Left ventricle myocardium inferior (tissue), 1 donor: ENCODE results near the gene PPP1R17. TPM values are rescaled to one million over a fixed set of nuclear protein-coding genes. Genes with fewer than 3 reads are reported as not detected.

Experiments used
- DNase-seq: peaks from one replicate; pipeline ENCODE4 v3.0.0-alpha.2; 2020
- H3K27ac ChIP-seq: fragments of 200-600 bp; replicated peaks from 2 replicates; pipeline ENCODE4 v1.8.0; 2021
- H3K27me3 ChIP-seq: fragments of 200-600 bp; 2 replicates; pipeline ENCODE4 v1.8.0; 2021; ENCODE audit warnings: low read depth
- H3K36me3 ChIP-seq: fragments of 200-600 bp; 2 replicates; pipeline ENCODE4 v1.8.0; 2021
- H3K4me1 ChIP-seq: fragments of 200-600 bp; 2 replicates; pipeline ENCODE4 v1.8.0; 2021
- H3K4me3 ChIP-seq: fragments of 200-600 bp; 2 replicates; pipeline ENCODE4 v1.8.0; 2021; ENCODE audit warnings: mild to moderate bottlenecking, moderate library complexity
- H3K9me3 ChIP-seq: fragments of 200-600 bp; replicated peaks from 2 replicates; pipeline ENCODE4 v1.8.0; 2021
- intact Hi-C: fragments of 100-400 bp; cut with micrococcal nuclease; formaldehyde crosslinking; loops from one replicate; pipeline ENCODE4 v1.11.0; 2022
- total RNA-seq: library from RNA; stranded (reverse); fragmentation: NEBNext Ultra II Directional; extraction: Animal tissue kit (Norgen Biotek cat#: 25700); gene quantifications from one replicate; pipeline ENCODE4 v1.2.1, GENCODE V29; 2021
- TF ChIP-seq, protein P1 (sequence below): fragments of 200-600 bp; IDR thresholded peaks from 2 replicates; pipeline ENCODE4 v1.8.0; 2021; ENCODE audit warnings: antibody characterized with exemption, mild to moderate bottlenecking, borderline replicate concordance
- donor health status: DM: no; HTN: yes; CAD: no; lungs with severe emphysema.

The PPP1R17 gene
- total RNA-seq, 1 donor from 2014 or later = not detected

DNA sequence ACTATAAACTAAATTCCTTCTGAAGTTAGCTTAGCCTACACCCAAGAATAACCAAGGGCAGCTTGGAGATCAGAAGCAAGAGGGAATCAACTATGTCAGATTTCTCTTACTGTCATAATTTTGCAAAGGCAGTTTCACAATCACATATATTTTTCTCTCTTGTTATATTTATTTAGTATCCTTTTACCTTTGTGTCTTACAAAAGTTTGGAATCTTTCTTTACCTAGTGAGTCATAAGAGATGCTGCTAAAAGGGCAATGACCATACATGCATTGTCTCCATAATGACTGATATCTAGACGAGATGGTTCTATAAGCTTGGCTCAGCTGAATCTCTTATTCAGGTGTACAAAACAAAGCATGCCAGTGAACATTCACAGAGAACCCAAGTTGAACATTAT lies 61.1 kb downstream of the PPP1R17 start:
- no peaks in the 10 kb centered on the region for H3K27me3 ChIP-seq
- no peak for DNase-seq
- intact Hi-C loops = loop anchor here (10.0 kb wide), 1 partner anchor 597 kb away; no protein-coding TSS in a partner anchor
- H3K4me3 ChIP-seq = no peak overlapping the region
- no peak overlapping the region for H3K27ac ChIP-seq
- no peaks in the 10 kb centered on the region for H3K36me3 ChIP-seq
- TF ChIP-seq, protein P1, sequence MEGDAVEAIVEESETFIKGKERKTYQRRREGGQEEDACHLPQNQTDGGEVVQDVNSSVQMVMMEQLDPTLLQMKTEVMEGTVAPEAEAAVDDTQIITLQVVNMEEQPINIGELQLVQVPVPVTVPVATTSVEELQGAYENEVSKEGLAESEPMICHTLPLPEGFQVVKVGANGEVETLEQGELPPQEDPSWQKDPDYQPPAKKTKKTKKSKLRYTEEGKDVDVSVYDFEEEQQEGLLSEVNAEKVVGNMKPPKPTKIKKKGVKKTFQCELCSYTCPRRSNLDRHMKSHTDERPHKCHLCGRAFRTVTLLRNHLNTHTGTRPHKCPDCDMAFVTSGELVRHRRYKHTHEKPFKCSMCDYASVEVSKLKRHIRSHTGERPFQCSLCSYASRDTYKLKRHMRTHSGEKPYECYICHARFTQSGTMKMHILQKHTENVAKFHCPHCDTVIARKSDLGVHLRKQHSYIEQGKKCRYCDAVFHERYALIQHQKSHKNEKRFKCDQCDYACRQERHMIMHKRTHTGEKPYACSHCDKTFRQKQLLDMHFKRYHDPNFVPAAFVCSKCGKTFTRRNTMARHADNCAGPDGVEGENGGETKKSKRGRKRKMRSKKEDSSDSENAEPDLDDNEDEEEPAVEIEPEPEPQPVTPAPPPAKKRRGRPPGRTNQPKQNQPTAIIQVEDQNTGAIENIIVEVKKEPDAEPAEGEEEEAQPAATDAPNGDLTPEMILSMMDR = no peak
- no peaks in the 10 kb centered on the region for H3K9me3 ChIP-seq
- H3K4me1 ChIP-seq = no peaks in the 10 kb centered on the region

DNA sequence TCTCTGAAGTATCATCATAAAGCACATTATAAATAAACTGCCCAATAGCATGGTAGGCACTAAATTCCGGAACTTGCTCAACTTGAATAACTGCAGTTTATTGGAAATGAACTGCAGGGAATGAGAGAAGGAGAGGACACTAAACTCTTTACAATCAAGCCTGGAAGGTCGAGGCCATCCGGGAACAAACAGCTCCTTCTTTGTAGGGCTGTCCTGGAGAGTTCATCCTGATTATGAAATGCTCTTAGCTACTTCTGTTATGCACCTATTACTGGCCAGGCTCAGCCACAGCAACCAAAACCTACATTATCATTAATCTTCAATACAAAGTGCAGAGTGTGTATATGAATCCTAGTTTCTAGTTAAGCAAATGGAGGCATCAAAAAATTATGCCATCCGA lies 64.7 kb downstream of the PPP1R17 start:
- no peaks in the 10 kb centered on the region for H3K4me1 ChIP-seq
- H3K9me3 ChIP-seq = no peaks in the 10 kb centered on the region
- intact Hi-C loops = no loop called here
- H3K27ac ChIP-seq = no peak overlapping the region
- TF ChIP-seq, protein P1 = no peak
- DNase-seq = no peak
- H3K36me3 ChIP-seq = no peaks in the 10 kb centered on the region
- H3K27me3 ChIP-seq = no peaks in the 10 kb centered on the region
- no peak overlapping the region for H3K4me3 ChIP-seq

Other genes with a start within 250 kb of the PPP1R17 start
- gene ITPRID1, start 173.1 kb upstream of the PPP1R17 start, total RNA-seq = not detected